Measurements from ENCODE around the gene SHC4. TPM values are rescaled to one million over a fixed set of nuclear protein-coding genes. Genes with fewer than 3 reads are reported as not detected.

SHC4 gene
- total RNA-seq, 2 experiments from 2014 or later, result 0.41 to 1.3 TPM

- BruUV-seq (replicated peaks), result no TSS peak
- intact Hi-C loops (cut with micrococcal nuclease; ENCODE audit: unreplicated experiment), result no loop called here
- CTCF ChIA-PET (ENCODE audit: unreplicated experiment), result no interaction called here
- Histone ChIP-seq H3K4me1 (ENCODE audit: insufficient read depth, low read length, poor library complexity, severe bottlenecking) (no peaks in the 10 kb centered on the region), H3K4me2 (ENCODE audit: low read length) (no peak overlapping the region), H3K4me3 (ENCODE audit: low read depth, low read length, poor library complexity, severe bottlenecking) (no peak overlapping the region), H2AFZ (ENCODE audit: low read length) (no peak overlapping the region), H3K27ac (ENCODE audit: low read depth, low read length, poor library complexity, severe bottlenecking) (no peak overlapping the region), H3K9me3 (ENCODE audit: low read length) (no peaks in the 10 kb centered on the region), H4K20me1 (ENCODE audit: insufficient read depth, low read length) (no peaks in the 10 kb centered on the region), H3K9me2 (ENCODE audit: insufficient read depth, low read length) (no peaks in the 10 kb centered on the region), H3K79me2 (ENCODE audit: insufficient read depth, low read depth, low read length) (no peaks in the 10 kb centered on the region), H3K36me3 (ENCODE audit: insufficient read depth, low read length) (peaks cover 84% of the 10 kb centered on the region)
- no peak for TF ChIP-seq CTCF (conservative IDR thresholded peaks at IDR 0.05; ENCODE audit: low read length)
- no peak for TF ChIP-seq EZH2phosphoT487 (IDR thresholded peaks at IDR 0.05; ENCODE audit: borderline replicate concordance, low read depth, low read length)
- POLR2A ChIA-PET, result no interaction called here
- DNase-seq (ENCODE audit: low spot score), result no peak
Measured at GRCh38 chr15:48782911-48783310, 180.8 kb downstream of the SHC4 start.

GRCh38 chr15:48781481-48782081 lies 182.1 kb downstream of the SHC4 start:
- H4K20me1 ChIP-seq (ENCODE audit: insufficient read depth, low read length), result no peaks in the 10 kb centered on the region
- no peak overlapping the region for H3K4me2 ChIP-seq (ENCODE audit: low read length)
- ChIA-PET CTCF (ENCODE audit: unreplicated experiment) (no interaction called here), POLR2A (no interaction called here)
- H3K4me3 ChIP-seq (ENCODE audit: low read depth, low read length, poor library complexity, severe bottlenecking), result no peak overlapping the region
- no TSS peak for BruUV-seq (replicated peaks)
- H2AFZ ChIP-seq (ENCODE audit: low read length), result no peak overlapping the region
- no peak overlapping the region for H3K27ac ChIP-seq (ENCODE audit: low read depth, low read length, poor library complexity, severe bottlenecking)
- H3K9me2 ChIP-seq (ENCODE audit: insufficient read depth, low read length), result no peaks in the 10 kb centered on the region
- peaks cover 88% of the 10 kb centered on the region for H3K36me3 ChIP-seq (ENCODE audit: insufficient read depth, low read length)
- no peaks in the 10 kb centered on the region for H3K4me1 ChIP-seq (ENCODE audit: insufficient read depth, low read length, poor library complexity, severe bottlenecking)
- intact Hi-C loops (cut with micrococcal nuclease; ENCODE audit: unreplicated experiment), result no loop called here
- TF ChIP-seq CTCF (conservative IDR thresholded peaks at IDR 0.05; ENCODE audit: low read length), result no peak
- TF ChIP-seq EZH2phosphoT487 (IDR thresholded peaks at IDR 0.05; ENCODE audit: borderline replicate concordance, low read depth, low read length), result no peak
- DNase-seq (ENCODE audit: low spot score), result no peak
- no peaks in the 10 kb centered on the region for H3K79me2 ChIP-seq (ENCODE audit: insufficient read depth, low read depth, low read length)
- no peaks in the 10 kb centered on the region for H3K9me3 ChIP-seq (ENCODE audit: low read length)

GRCh38 chr15:48781017-48781416 lies 182.7 kb downstream of the SHC4 start:
- POLR2A ChIA-PET, result no interaction called here
- no peaks in the 10 kb centered on the region for H3K4me1 ChIP-seq (ENCODE audit: insufficient read depth, low read length, poor library complexity, severe bottlenecking)
- no peak overlapping the region for H3K27ac ChIP-seq (ENCODE audit: low read depth, low read length, poor library complexity, severe bottlenecking)
- no peaks in the 10 kb centered on the region for H3K79me2 ChIP-seq (ENCODE audit: insufficient read depth, low read depth, low read length)
- H3K4me2 ChIP-seq (ENCODE audit: low read length), result no peak overlapping the region
- H3K36me3 ChIP-seq (ENCODE audit: insufficient read depth, low read length), result peaks cover 86% of the 10 kb centered on the region
- BruUV-seq (replicated peaks), result no TSS peak
- intact Hi-C loops (cut with micrococcal nuclease; ENCODE audit: unreplicated experiment), result no loop called here
- no peaks in the 10 kb centered on the region for H4K20me1 ChIP-seq (ENCODE audit: insufficient read depth, low read length)
- TF ChIP-seq CTCF (conservative IDR thresholded peaks at IDR 0.05; ENCODE audit: low read length) (no peak), EZH2phosphoT487 (IDR thresholded peaks at IDR 0.05; ENCODE audit: borderline replicate concordance, low read depth, low read length) (no peak)
- no peak overlapping the region for H3K4me3 ChIP-seq (ENCODE audit: low read depth, low read length, poor library complexity, severe bottlenecking)
- CTCF ChIA-PET (ENCODE audit: unreplicated experiment), result no interaction called here
- H2AFZ ChIP-seq (ENCODE audit: low read length), result no peak overlapping the region
- no peaks in the 10 kb centered on the region for H3K9me3 ChIP-seq (ENCODE audit: low read length)
- DNase-seq (ENCODE audit: low spot score), result no peak
- H3K9me2 ChIP-seq (ENCODE audit: insufficient read depth, low read length), result no peaks in the 10 kb centered on the region

All from OCI-LY7 (cell line).